Keratinocyte (primary cell): ENCODE data around the gene GPR62.

Source experiments
- CTCF ChIP-seq, 3 experiments: IDR thresholded peaks in 1 of 3; conservative IDR thresholded peaks in 1 of 3; optimal IDR thresholded peaks in 1 of 3; 2 replicates in 2 of 3; 3 replicates in 1 of 3; pipeline versions ENCODE3 to v1.5.1; 2011; ENCODE audit warnings: low read length in 3 of 3, mild to moderate bottlenecking in 3 of 3, moderate library complexity in 2 of 3, control low read depth in 1 of 3, inconsistent platforms in 1 of 3; ENCODE audit not compliant: insufficient read depth in 2 of 3; ENCODE audit errors: extremely low read depth in 1 of 3
- EZH2 ChIP-seq: IDR thresholded peaks from one replicate; pipeline ENCODE4 v1.6.1; 2012; ENCODE audit warnings: inconsistent platforms, mild to moderate bottlenecking, low read length, moderate library complexity

DNA sequence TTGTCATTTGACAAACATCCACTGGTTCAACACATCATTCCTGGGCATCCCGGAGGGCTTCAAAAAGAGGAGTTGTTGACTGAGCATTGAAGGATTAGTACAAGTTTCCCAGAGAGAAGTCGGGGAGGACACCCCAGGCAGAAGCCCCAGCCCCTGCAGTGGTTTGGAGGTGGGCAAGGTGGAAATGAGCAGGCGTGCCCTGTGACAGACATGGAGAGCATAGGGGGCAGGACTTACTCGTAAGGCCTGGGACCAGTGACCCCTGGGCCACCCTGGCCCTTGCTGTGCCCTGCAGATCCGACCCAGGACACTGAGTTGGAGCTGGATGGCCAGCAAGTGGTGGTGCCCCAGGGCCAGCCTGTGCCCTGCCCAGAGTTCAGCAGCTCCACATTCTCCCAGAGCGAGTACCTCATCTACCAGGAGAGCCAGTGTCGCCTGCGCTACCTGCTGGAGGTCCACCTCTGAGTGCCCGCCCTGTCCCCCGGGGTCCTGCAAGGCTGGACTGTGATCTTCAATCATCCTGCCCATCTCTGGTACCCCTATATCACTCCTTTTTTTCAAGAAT lies 7.1 kb upstream of the GPR62 start:
- TF ChIP-seq CTCF (optimal IDR thresholded peaks at IDR 0.05 in 1 of 3, IDR thresholded peaks at IDR 0.05 in 1 of 3, conservative IDR thresholded peaks at IDR 0.05 in 1 of 3; ENCODE audit: extremely low read depth in 1 of 3, insufficient read depth in 2 of 3, low read length in 3 of 3), result no peak
- TF ChIP-seq EZH2, result no peak
